ENCODE measurements around the gene BEGAIN.
A peak's percentile ranks its signal among the peaks of the same experiment; 100 is the strongest.
"Not testable (repeated sequence)": the region's sequence is repeated elsewhere in the genome, so short reads cannot be mapped to it uniquely, and the experiment has no call there.

BEGAIN gene

DNA sequence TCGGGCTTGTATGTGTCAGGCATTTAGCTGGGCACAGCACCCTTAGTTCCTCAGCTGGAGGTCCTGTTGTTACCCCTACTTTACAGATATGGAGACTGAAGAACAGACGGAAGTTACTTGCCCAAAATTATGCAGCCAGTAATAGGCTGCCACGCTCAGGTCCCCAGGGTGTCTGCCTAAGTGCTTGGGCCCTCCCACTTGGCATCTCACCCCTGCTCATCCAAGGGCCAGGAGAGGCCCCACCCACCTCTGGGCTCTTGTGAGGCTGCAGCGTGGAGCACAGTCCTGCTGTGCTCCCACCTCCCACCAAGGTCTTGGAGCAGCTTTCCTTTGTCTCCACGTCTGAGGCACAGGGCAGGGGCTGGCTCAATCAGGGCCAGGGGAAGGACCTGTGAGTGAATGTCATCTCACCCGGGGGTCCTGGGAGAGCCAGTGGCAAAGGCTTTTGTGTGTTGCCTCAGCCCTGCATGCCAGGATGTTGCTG, 64.6 kb downstream of the BEGAIN start:
- Histone ChIP-seq H2BK5ac (ENCODE audit: low read length) (no peak overlapping the region), H2AFZ (ENCODE audit: low read length) (peak overlapping the region; percentile 47), H3K79me1 (ENCODE audit: low read depth, low read length) (peaks cover 2% of the 10 kb centered on the region), H3K4me2 (ENCODE audit: insufficient read depth, low read length, poor library complexity, severe bottlenecking) (no peak overlapping the region), H3K9ac (ENCODE audit: low read depth, low read length, poor library complexity) (no peak overlapping the region), H3K36me3 (replicated peaks in 1 of 2; ENCODE audit: control insufficient read depth in 2 of 2, insufficient read depth in 2 of 2, low read length in 2 of 2) (peaks cover 4 to 6% of the 10 kb centered on the region in 2 donors), H3K4me3 (ENCODE audit: low read length in 2 of 2) (no peak overlapping the region), H3K4ac (ENCODE audit: low read length) (no peak overlapping the region), H3K23ac (ENCODE audit: low read depth, low read length, poor library complexity) (no peak overlapping the region), H3K27me3 (ENCODE audit: control insufficient read depth in 3 of 3, insufficient read depth in 3 of 3, low read depth in 1 of 3, low read length in 3 of 3) (no peaks in the 10 kb centered on the region), H3K4me1 (ENCODE audit: control insufficient read depth in 2 of 2, insufficient read depth in 1 of 2, low read depth in 1 of 2, low read length in 2 of 2) (peaks cover 10% of the 10 kb centered on the region in 2 donors), H3K18ac (ENCODE audit: low read length) (peak overlapping the region; percentile 54), H2BK12ac (ENCODE audit: low read length) (peak overlapping the region; percentile 27), H3K9me3 (replicated peaks in 1 of 2; ENCODE audit: control insufficient read depth in 2 of 2, insufficient read depth in 1 of 2, low read depth in 1 of 2, low read length in 2 of 2) (peaks cover 0 to 4% of the 10 kb centered on the region in 2 donors), H2AK5ac (ENCODE audit: low read depth, low read length) (peak overlapping the region; percentile 54), H2BK15ac (ENCODE audit: low read length) (peak overlapping the region; percentile 88), H2BK120ac (ENCODE audit: low read depth, low read length) (no peak overlapping the region), H3K14ac (ENCODE audit: low read length) (no peak overlapping the region), H4K8ac (ENCODE audit: low read depth, low read length) (no peak overlapping the region), H3K27ac (replicated peaks; ENCODE audit: low read length) (no peak overlapping the region), H4K91ac (ENCODE audit: low read depth, low read length, poor library complexity) (no peak overlapping the region)
- WGBS, 2 donors (ENCODE audit: extremely low coverage in 2 of 2, insufficient read length in 2 of 2, insufficient replicate concordance in 1 of 2), result no CpG with 5 or more reads among the region's 6 CpGs
- DNase-seq (ENCODE audit: low spot score), result no peak

DNA sequence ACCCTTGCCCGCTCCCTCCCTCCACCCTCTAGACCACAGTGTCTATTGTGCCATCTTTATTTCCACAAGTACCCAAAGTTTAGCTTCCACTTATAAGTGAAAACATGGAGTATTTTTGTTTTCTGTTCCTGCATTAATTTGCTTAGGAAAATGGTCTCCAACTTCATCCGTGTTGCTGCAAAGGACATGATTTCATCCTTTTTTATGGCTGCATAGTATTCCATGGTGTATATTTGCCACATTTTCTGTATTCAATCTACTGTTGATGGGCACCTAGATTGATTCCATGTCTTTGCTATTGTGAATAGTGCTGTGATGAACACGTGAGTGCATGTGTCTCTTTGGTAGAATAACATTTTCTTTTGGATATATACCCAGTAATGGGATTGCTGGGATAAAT, 81.2 kb downstream of the BEGAIN start:
- H3K23ac ChIP-seq (ENCODE audit: low read depth, low read length, poor library complexity); H3K4ac ChIP-seq (ENCODE audit: low read length); H3K79me1 ChIP-seq (ENCODE audit: low read depth, low read length); H3K4me3 ChIP-seq (ENCODE audit: low read length in 2 of 2); H3K27me3 ChIP-seq (ENCODE audit: control insufficient read depth in 3 of 3, insufficient read depth in 3 of 3, low read depth in 1 of 3, low read length in 3 of 3); H2BK120ac ChIP-seq (ENCODE audit: low read depth, low read length); H2BK15ac ChIP-seq (ENCODE audit: low read length); H3K14ac ChIP-seq (ENCODE audit: low read length); H3K18ac ChIP-seq (ENCODE audit: low read length); H4K8ac ChIP-seq (ENCODE audit: low read depth, low read length); H4K91ac ChIP-seq (ENCODE audit: low read depth, low read length, poor library complexity); H2BK12ac ChIP-seq (ENCODE audit: low read length); H2AK5ac ChIP-seq (ENCODE audit: low read depth, low read length); H3K4me1 ChIP-seq (ENCODE audit: control insufficient read depth in 2 of 2, insufficient read depth in 1 of 2, low read depth in 1 of 2, low read length in 2 of 2); H3K9ac ChIP-seq (ENCODE audit: low read depth, low read length, poor library complexity); H3K36me3 ChIP-seq (replicated peaks in 1 of 2; ENCODE audit: control insufficient read depth in 2 of 2, insufficient read depth in 2 of 2, low read length in 2 of 2); DNase-seq (ENCODE audit: low spot score); H2AFZ ChIP-seq (ENCODE audit: low read length); H2BK5ac ChIP-seq (ENCODE audit: low read length); H3K4me2 ChIP-seq (ENCODE audit: insufficient read depth, low read length, poor library complexity, severe bottlenecking); H3K27ac ChIP-seq (replicated peaks; ENCODE audit: low read length): not testable (repeated sequence)
- peaks cover 5 to 10% of the 10 kb centered on the region in 2 donors for H3K9me3 ChIP-seq (replicated peaks in 1 of 2; ENCODE audit: control insufficient read depth in 2 of 2, insufficient read depth in 1 of 2, low read depth in 1 of 2, low read length in 2 of 2)
- WGBS, 2 donors (ENCODE audit: extremely low coverage in 2 of 2, insufficient read length in 2 of 2, insufficient replicate concordance in 1 of 2), result no CpG with 5 or more reads among the region's 3 CpGs

DNA sequence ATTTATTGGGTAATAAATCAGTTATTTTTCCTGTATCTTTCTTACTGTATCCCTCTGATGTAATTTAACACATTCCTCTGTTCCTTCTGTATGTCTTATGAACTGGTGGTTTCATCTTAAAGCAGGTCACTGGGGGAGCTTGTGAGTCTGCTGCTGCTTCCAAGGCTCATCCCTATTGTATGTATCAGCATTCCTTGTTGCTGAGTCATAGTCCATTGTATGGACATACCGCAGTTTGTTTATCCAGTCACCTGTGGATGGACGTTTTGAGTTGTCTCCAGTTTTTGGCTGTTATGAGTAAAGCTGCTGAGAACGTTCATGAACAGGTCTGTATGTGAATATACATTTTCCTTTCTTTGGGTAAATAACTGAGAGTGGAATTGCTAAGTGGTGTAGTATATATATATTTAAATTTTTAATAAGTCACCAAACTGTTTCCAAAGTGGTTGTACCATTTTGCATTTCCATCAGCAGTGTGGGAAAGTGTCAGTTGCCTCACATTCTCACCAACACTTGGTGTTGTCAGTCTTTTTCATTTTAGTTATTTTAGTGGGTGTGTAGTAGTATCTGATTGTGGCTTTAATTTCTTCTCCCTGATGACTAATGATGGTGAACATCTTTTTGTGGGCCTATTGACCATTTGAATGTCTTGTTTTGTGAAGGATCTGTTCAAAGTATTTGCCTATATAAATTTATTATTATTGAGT, 82.7 kb downstream of the BEGAIN start:
- no peak overlapping the region for H2BK120ac ChIP-seq (ENCODE audit: low read depth, low read length)
- no peak overlapping the region for H3K18ac ChIP-seq (ENCODE audit: low read length)
- no peak overlapping the region for H3K14ac ChIP-seq (ENCODE audit: low read length)
- no peak overlapping the region for H2AFZ ChIP-seq (ENCODE audit: low read length)
- H3K4ac ChIP-seq (ENCODE audit: low read length), result no peak overlapping the region
- peaks cover 0 to 3% of the 10 kb centered on the region in 2 donors for H3K4me1 ChIP-seq (ENCODE audit: control insufficient read depth in 2 of 2, insufficient read depth in 1 of 2, low read depth in 1 of 2, low read length in 2 of 2)
- no peak overlapping the region for H3K23ac ChIP-seq (ENCODE audit: low read depth, low read length, poor library complexity)
- H4K91ac ChIP-seq (ENCODE audit: low read depth, low read length, poor library complexity), result no peak overlapping the region
- no peak overlapping the region for H3K4me3 ChIP-seq (ENCODE audit: low read length in 2 of 2)
- H4K8ac ChIP-seq (ENCODE audit: low read depth, low read length), result no peak overlapping the region
- H3K36me3 ChIP-seq (replicated peaks in 1 of 2; ENCODE audit: control insufficient read depth in 2 of 2, insufficient read depth in 2 of 2, low read length in 2 of 2), result peaks cover 0 to 2% of the 10 kb centered on the region in 2 donors
- no peak overlapping the region for H3K27ac ChIP-seq (replicated peaks; ENCODE audit: low read length)
- H3K27me3 ChIP-seq (ENCODE audit: control insufficient read depth in 3 of 3, insufficient read depth in 3 of 3, low read depth in 1 of 3, low read length in 3 of 3), result no peaks in the 10 kb centered on the region
- no peak overlapping the region for H2BK5ac ChIP-seq (ENCODE audit: low read length)
- no peak overlapping the region for H2BK15ac ChIP-seq (ENCODE audit: low read length)
- H2BK12ac ChIP-seq (ENCODE audit: low read length), result no peak overlapping the region
- no peaks in the 10 kb centered on the region for H3K79me1 ChIP-seq (ENCODE audit: low read depth, low read length)
- H2AK5ac ChIP-seq (ENCODE audit: low read depth, low read length), result no peak overlapping the region
- peaks cover 5 to 10% of the 10 kb centered on the region in 2 donors for H3K9me3 ChIP-seq (replicated peaks in 1 of 2; ENCODE audit: control insufficient read depth in 2 of 2, insufficient read depth in 1 of 2, low read depth in 1 of 2, low read length in 2 of 2)
- WGBS, 2 donors (ENCODE audit: extremely low coverage in 2 of 2, insufficient read length in 2 of 2, insufficient replicate concordance in 1 of 2), result no CpG with 5 or more reads among the region's 3 CpGs
- no peak overlapping the region for H3K9ac ChIP-seq (ENCODE audit: low read depth, low read length, poor library complexity)
- H3K4me2 ChIP-seq (ENCODE audit: insufficient read depth, low read length, poor library complexity, severe bottlenecking), result no peak overlapping the region
- no peak for DNase-seq (ENCODE audit: low spot score)

DNA sequence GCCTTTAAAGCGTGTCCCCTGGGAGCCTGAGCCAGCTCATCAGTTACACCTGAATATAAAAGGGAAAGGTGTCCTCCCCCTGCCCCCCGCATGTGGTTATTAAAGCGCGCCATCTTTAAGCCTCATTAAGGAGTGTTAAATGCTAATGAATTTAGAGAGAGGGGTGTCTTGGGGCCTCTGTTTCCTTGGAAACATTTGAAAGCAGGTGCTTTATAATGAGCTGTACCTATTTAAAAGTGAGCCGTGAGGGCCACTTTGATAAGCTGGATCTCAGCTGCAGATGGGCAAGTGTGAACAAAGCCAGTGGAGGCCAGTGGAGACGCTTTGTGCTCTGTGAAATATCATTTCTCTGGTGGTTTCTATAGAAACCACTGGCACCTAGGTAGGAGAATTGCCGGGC, 84.0 kb downstream of the BEGAIN start:
- Histone ChIP-seq H3K9ac (ENCODE audit: low read depth, low read length, poor library complexity) (no peak overlapping the region), H3K9me3 (replicated peaks in 1 of 2; ENCODE audit: control insufficient read depth in 2 of 2, insufficient read depth in 1 of 2, low read depth in 1 of 2, low read length in 2 of 2) (peaks cover 5 to 10% of the 10 kb centered on the region in 2 donors), H2BK5ac (ENCODE audit: low read length) (no peak overlapping the region), H3K14ac (ENCODE audit: low read length) (no peak overlapping the region), H2BK12ac (ENCODE audit: low read length) (no peak overlapping the region), H2AFZ (ENCODE audit: low read length) (no peak overlapping the region), H3K4ac (ENCODE audit: low read length) (no peak overlapping the region), H3K4me2 (ENCODE audit: insufficient read depth, low read length, poor library complexity, severe bottlenecking) (no peak overlapping the region), H3K36me3 (replicated peaks in 1 of 2; ENCODE audit: control insufficient read depth in 2 of 2, insufficient read depth in 2 of 2, low read length in 2 of 2) (peaks cover 0 to 2% of the 10 kb centered on the region in 2 donors), H4K8ac (ENCODE audit: low read depth, low read length) (no peak overlapping the region), H4K91ac (ENCODE audit: low read depth, low read length, poor library complexity) (no peak overlapping the region), H3K79me1 (ENCODE audit: low read depth, low read length) (no peaks in the 10 kb centered on the region), H3K27me3 (ENCODE audit: control insufficient read depth in 3 of 3, insufficient read depth in 3 of 3, low read depth in 1 of 3, low read length in 3 of 3) (no peaks in the 10 kb centered on the region), H2AK5ac (ENCODE audit: low read depth, low read length) (no peak overlapping the region), H2BK120ac (ENCODE audit: low read depth, low read length) (no peak overlapping the region), H2BK15ac (ENCODE audit: low read length) (no peak overlapping the region), H3K18ac (ENCODE audit: low read length) (no peak overlapping the region), H3K23ac (ENCODE audit: low read depth, low read length, poor library complexity) (no peak overlapping the region), H3K27ac (replicated peaks; ENCODE audit: low read length) (no peak overlapping the region), H3K4me1 (ENCODE audit: control insufficient read depth in 2 of 2, insufficient read depth in 1 of 2, low read depth in 1 of 2, low read length in 2 of 2) (peaks cover 0 to 3% of the 10 kb centered on the region in 2 donors), H3K4me3 (ENCODE audit: low read length in 2 of 2) (no peak overlapping the region)
- WGBS, 2 donors (ENCODE audit: extremely low coverage in 2 of 2, insufficient read length in 2 of 2, insufficient replicate concordance in 1 of 2), result no CpG with 5 or more reads among the region's 7 CpGs
- no peak for DNase-seq (ENCODE audit: low spot score)

Data from neuronal stem cell (in vitro differentiated cells).